Panc1 (cell line): ENCODE data around the gene CYB5A. TPM values are rescaled to one million over a fixed set of nuclear protein-coding genes. Genes with fewer than 3 reads are reported as not detected.

Experiments
- ATAC-seq: fragments of 200-7000 bp; cut with Tn5 transposase; 2 replicates; pipeline ENCODE4 v1.9.1; 2020; ENCODE audit warnings: mild to moderate bottlenecking, moderate library complexity
- BruUV-seq: library from RNA; stranded (reverse); fragments of 400-500 nt; replicated peaks from 2 replicates; lab custom pipeline; 2021; lab: Mats Ljungman, UMichigan
- CTCF ChIA-PET: fragments of 300-600 bp; sonication (Branson Sonifier 250); formaldehyde crosslinking; loops from one replicate; lab custom pipeline; 2022; ENCODE audit warnings: antibody characterized with exemption; lab: Charles Lee
- POLR2A ChIA-PET: fragments of 300-600 bp; sonication (Branson Sonifier 250); formaldehyde crosslinking; loops from one replicate; lab custom pipeline; 2022; ENCODE audit warnings: antibody characterized with exemption; lab: Charles Lee
- DNase-seq: peaks from one replicate; pipeline ENCODE4 v3.0.0-alpha.2; 2010; ENCODE audit warnings: low read depth, low spot score
- H3K27ac ChIP-seq: 2 replicates; pipeline ENCODE4 v1.5.1; 2011; ENCODE audit warnings: mild to moderate bottlenecking, low read length, inconsistent platforms
- H3K27me3 ChIP-seq: fragments of 200-500 bp; sonication (Bioruptor generic); 2 replicates; pipeline ENCODE4 v1.6.0; 2014; ENCODE audit warnings: low read length, inconsistent platforms; ENCODE audit not compliant: control insufficient read depth, insufficient read depth
- H3K36me3 ChIP-seq: fragments of 200-500 bp; sonication (Bioruptor generic); 2 replicates; pipeline ENCODE4 v1.5.1; 2014; ENCODE audit warnings: inconsistent platforms, mild to moderate bottlenecking, low read length, moderate library complexity; ENCODE audit not compliant: control insufficient read depth, insufficient read depth
- H3K4me1 ChIP-seq: 2 replicates; pipeline ENCODE4 v1.5.1; 2011; ENCODE audit warnings: inconsistent platforms, mild to moderate bottlenecking, low read length, moderate library complexity; ENCODE audit not compliant: control insufficient read depth, insufficient read depth
- H3K4me3 ChIP-seq, 2 experiments: 2 replicates each; pipeline ENCODE4 v1.5.1; 2011 to 2012; ENCODE audit warnings: low read depth in 2 of 2, low read length in 2 of 2, mild to moderate bottlenecking in 2 of 2, inconsistent platforms in 1 of 2, moderate library complexity in 1 of 2
- H3K9me3 ChIP-seq: fragments of 200-500 bp; sonication (Bioruptor generic); 2 replicates; pipeline ENCODE4 v1.5.1; 2014; ENCODE audit warnings: low read depth, mild to moderate bottlenecking, inconsistent platforms, low read length, moderate library complexity; ENCODE audit not compliant: control insufficient read depth, insufficient read depth
- CTCF ChIP-seq: fragments of 450-650 bp; IDR thresholded peaks from 2 replicates; pipeline ENCODE4 v1.5.1; 2017; ENCODE audit warnings: mild to moderate bottlenecking
- POLR2AphosphoS5 ChIP-seq: IDR thresholded peaks from 2 replicates; pipeline ENCODE4 v1.6.1; 2012; ENCODE audit warnings: mild to moderate bottlenecking, low read depth, low read length, moderate library complexity
- REST ChIP-seq, 2 experiments: IDR thresholded peaks; 2 replicates each; pipeline ENCODE4 v1.6.1; 2011 to 2012; ENCODE audit warnings: low read depth in 2 of 2, control low read depth in 1 of 2, low read length in 1 of 2, mild to moderate bottlenecking in 1 of 2, moderate library complexity in 1 of 2; ENCODE audit not compliant: insufficient read depth in 1 of 2
- SIN3A ChIP-seq: IDR thresholded peaks from 2 replicates; pipeline ENCODE4 v1.6.1; 2012; ENCODE audit warnings: low read depth, mild to moderate bottlenecking, low read length, moderate library complexity, borderline replicate concordance; ENCODE audit not compliant: insufficient read depth
- TCF7L2 ChIP-seq: IDR thresholded peaks from 2 replicates; pipeline ENCODE4 v1.6.1; 2011; ENCODE audit warnings: mild to moderate bottlenecking, low read depth, low read length, inconsistent platforms
- in situ Hi-C: cut with HindIII; loops from 2 replicates; pipeline ENCODE4 v1.10.0; 2016; ENCODE audit warnings: low sequenced_read_pairs, low pct_unique_long_range_greater_than_20kb
- intact Hi-C: fragments of 100-400 bp; cut with micrococcal nuclease; formaldehyde crosslinking; loops from one replicate; pipeline ENCODE4 v1.10.0; 2022; ENCODE audit not compliant: unreplicated experiment
- total RNA-seq: library from RNA; stranded (reverse); gene quantifications from one replicate; pipeline ENCODE4 v1.2.1, GENCODE V29; 2021; ENCODE audit not compliant: unreplicated experiment

The CYB5A gene
- total RNA-seq, 1 experiment from 2014 or later = 51.3 TPM

GRCh38 chr18:74225193-74225840, 66.4 kb downstream of the CYB5A start:
- no peak overlapping the region for H3K4me3 ChIP-seq
- H3K4me1 ChIP-seq = no peaks in the 10 kb centered on the region
- intact Hi-C loops (no loop called here), in situ Hi-C loops (no loop called here)
- DNase-seq = no peak
- H3K27me3 ChIP-seq = no peaks in the 10 kb centered on the region; the same call in 1 of the 2 replicates
- ChIA-PET POLR2A (no interaction called here), CTCF (no interaction called here)
- no peak overlapping the region for H3K27ac ChIP-seq
- no peaks in the 10 kb centered on the region for H3K36me3 ChIP-seq
- BruUV-seq = no TSS peak
- no peaks in the 10 kb centered on the region for H3K9me3 ChIP-seq
- no peak for ATAC-seq
- TF ChIP-seq SIN3A = no peak
- TF ChIP-seq REST (IDR thresholded peaks at IDR 0.05; ENCODE audit: insufficient read depth in 1 of 2, low read depth in 2 of 2, low read length in 1 of 2) = no peak
- no peak for TF ChIP-seq TCF7L2
- TF ChIP-seq POLR2AphosphoS5 = no peak
- TF ChIP-seq CTCF = no peak

- ChIA-PET POLR2A (no interaction called here), CTCF (no interaction called here)
- Histone ChIP-seq H3K4me1 (no peaks in the 10 kb centered on the region), H3K27ac (no peak overlapping the region), H3K9me3 (no peaks in the 10 kb centered on the region), H3K36me3 (no peaks in the 10 kb centered on the region), H3K27me3 (peaks cover 4% of the 10 kb centered on the region; the same call in 1 of the 2 replicates), H3K4me3 (no peak overlapping the region)
- BruUV-seq = no TSS peak
- DNase-seq (no peak), ATAC-seq (no peak)
- in situ Hi-C loops = no loop called here
- TF ChIP-seq SIN3A = no peak
- no peak for TF ChIP-seq CTCF
- TF ChIP-seq POLR2AphosphoS5 = no peak
- no peak for TF ChIP-seq TCF7L2
- TF ChIP-seq REST (IDR thresholded peaks at IDR 0.05; ENCODE audit: insufficient read depth in 1 of 2, low read depth in 2 of 2, low read length in 1 of 2) = no peak
- intact Hi-C loops = no loop called here
These were observed 68.9 kb downstream of the CYB5A start for GRCh38 chr18:74222710-74223494.
